ENCODE measurements around the gene KPNA6. TPM values are rescaled to one million over a fixed set of nuclear protein-coding genes. Genes with fewer than 3 reads are reported as not detected.
"Not testable (repeated sequence)": the region's sequence is repeated elsewhere in the genome, so short reads cannot be mapped to it uniquely, and the experiment has no call there.

KPNA6 gene
- 53.4 TPM for polyA plus RNA-seq (2013, experiment 1 of 4)
- 63.0 TPM for polyA plus RNA-seq (2013, experiment 2 of 4)
- polyA plus RNA-seq (2013, experiment 3 of 4), result 30.4 TPM
- 34.2 TPM for polyA plus RNA-seq (2013, experiment 4 of 4)

DNA sequence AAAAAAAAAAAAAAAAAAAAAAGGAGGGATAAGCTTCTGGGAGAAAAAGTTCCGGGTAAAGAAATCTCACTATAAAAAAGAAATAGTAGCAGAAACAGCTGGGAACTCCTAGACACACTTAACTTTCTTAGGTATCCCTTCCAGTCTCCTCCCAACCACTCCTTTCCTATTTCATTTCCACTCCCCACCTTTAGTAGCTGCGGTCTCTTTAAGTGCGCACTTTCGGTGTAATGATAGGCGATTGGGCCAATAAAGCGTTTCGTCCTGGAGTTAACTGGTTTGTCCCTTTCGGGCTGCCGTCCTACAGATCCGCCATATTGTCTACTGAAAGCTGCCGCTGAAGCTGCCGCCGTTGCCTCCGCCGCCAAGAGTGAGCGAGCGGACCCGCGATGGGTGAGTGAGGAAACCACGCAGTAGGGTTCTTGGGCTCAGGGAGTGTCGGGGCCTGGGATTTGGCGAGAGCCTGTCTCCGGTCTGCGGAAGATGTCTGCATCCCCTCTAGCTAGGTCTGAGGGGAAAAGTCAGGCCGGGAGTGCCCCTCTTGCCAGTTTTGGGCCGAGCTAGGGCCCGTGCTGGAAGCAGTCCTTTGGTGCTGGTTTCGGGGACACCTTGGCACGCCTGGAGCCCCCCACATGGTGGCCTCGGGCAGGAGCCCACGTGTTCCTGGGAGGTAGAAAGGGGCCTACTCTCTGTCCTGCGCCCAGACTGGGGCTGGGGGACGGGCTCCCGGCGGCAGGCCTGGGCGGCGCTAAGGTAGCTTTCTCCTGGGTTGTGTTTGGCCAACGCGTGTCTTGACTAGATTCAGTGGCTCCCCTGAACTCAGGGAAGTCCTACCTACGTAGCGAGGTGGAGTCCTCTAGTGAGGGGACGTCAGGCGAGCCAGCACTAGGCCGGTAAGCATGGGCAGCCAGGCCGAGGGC is at the start of gene KPNA6:
Gene KPNA6, plus strand, starts transcription at position 315 of the 920 bp plus-strand sequence. Its CDS starts 75 bp downstream, at position 390.
- Histone ChIP-seq H3K4me1 (ENCODE audit: control insufficient read depth, insufficient read depth, low read length) (no peaks in the 10 kb centered on the region), H3K27ac (ENCODE audit: insufficient read depth, low read depth, low read length, poor library complexity, severe bottlenecking) (peak within 1 kb of the TSS; percentile 47), H3K4me3 (ENCODE audit: insufficient read depth, low read depth, low read length) (peak within 1 kb of the TSS; percentile 87), H3K27me3 (ENCODE audit: control insufficient read depth, insufficient read depth, low read length, poor library complexity, severe bottlenecking) (no peaks in the 10 kb centered on the region), H3K36me3 (ENCODE audit: control insufficient read depth, insufficient read depth, low read length) (no peaks in the 10 kb centered on the region), H3K9me3 (ENCODE audit: control insufficient read depth, low read length) (no peaks in the 10 kb centered on the region)
- 0 to 1% methylated on average over 44 to 45 of the region's 45 CpGs for WGBS, 2 experiments

DNA sequence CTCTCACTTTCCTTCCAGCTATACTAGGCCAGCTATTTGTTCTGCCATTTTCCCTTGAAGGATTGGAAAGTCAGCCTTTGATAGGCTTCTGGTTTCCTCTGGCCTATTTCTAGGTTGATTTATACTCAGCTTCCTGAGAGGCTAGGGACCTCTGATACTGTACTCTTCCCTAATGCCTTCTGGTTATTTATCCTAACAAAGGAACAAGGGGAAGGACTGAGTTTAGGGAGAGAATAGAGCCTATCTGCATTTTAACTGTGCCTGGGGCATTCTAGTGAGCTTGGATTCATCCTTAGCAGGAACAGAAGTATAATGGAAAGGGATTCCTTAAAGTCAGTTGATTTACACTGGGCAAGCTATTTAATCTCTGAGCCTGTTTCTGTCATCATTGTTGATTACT is 46.9 kb upstream of the KPNA6 start:
- Histone ChIP-seq H3K27ac (ENCODE audit: insufficient read depth, low read depth, low read length, poor library complexity, severe bottlenecking) (peak overlapping the region; percentile 53), H3K36me3 (ENCODE audit: control insufficient read depth, insufficient read depth, low read length) (peaks cover 40% of the 10 kb centered on the region), H3K4me1 (ENCODE audit: control insufficient read depth, insufficient read depth, low read length) (peaks cover 10% of the 10 kb centered on the region), H3K9me3 (ENCODE audit: control insufficient read depth, low read length) (no peaks in the 10 kb centered on the region), H3K4me3 (ENCODE audit: insufficient read depth, low read depth, low read length) (no peak overlapping the region), H3K27me3 (ENCODE audit: control insufficient read depth, insufficient read depth, low read length, poor library complexity, severe bottlenecking) (no peaks in the 10 kb centered on the region)

DNA sequence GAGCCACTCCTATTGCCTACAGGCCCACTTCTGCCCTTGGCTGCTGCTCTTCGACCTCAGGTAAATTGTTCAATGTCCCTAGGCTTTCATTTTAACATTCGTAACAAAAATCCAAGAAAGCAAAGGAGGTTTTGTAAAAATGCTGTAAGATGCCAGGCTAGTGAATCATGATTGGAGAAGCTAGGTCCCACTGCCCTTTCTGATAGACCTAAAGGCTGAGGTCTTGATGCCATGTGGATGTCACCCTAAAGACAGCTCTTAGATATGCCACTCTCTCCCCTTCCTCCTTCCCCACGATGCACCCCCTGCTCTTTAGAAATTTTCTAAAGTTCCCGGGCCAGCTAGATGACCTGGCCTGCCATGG is 45.0 kb upstream of the KPNA6 start:
- peaks cover 32% of the 10 kb centered on the region for H3K36me3 ChIP-seq (ENCODE audit: control insufficient read depth, insufficient read depth, low read length)

DNA sequence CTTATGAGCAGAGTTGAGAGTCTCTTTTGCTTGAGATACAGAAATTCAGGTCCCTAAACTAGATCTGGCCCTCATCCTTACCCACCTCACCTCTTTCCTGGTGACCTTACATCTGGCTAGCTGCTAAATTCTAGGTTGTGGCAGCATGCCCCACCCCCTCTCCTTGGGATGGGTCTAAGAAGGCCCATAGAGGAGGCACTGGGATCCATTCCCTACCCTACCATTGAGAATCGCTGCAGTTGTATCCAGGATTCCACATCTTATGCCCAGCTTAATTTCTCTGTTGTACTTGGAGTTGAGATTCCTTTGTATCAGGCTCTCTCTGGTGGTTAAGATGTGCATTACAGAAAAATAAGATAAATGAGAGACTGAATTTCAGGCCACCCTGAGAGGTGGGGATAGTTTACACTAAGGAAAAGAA is 44.6 kb upstream of the KPNA6 start:
- peaks cover 10% of the 10 kb centered on the region for H3K4me1 ChIP-seq (ENCODE audit: control insufficient read depth, insufficient read depth, low read length)
- H3K27me3 ChIP-seq (ENCODE audit: control insufficient read depth, insufficient read depth, low read length, poor library complexity, severe bottlenecking), result no peaks in the 10 kb centered on the region
- H3K36me3 ChIP-seq (ENCODE audit: control insufficient read depth, insufficient read depth, low read length), result peaks cover 28% of the 10 kb centered on the region
- no peak overlapping the region for H3K4me3 ChIP-seq (ENCODE audit: insufficient read depth, low read depth, low read length)
- 79 to 80% methylated on average over 1 of the region's 1 CpG for WGBS, 2 experiments
- peak overlapping the region; percentile 86 for H3K27ac ChIP-seq (ENCODE audit: insufficient read depth, low read depth, low read length, poor library complexity, severe bottlenecking)
- no peaks in the 10 kb centered on the region for H3K9me3 ChIP-seq (ENCODE audit: control insufficient read depth, low read length)

More for the DNA sequence above, 45.0 kb upstream of the KPNA6 start:
- Histone ChIP-seq H3K9me3 (ENCODE audit: control insufficient read depth, low read length) (no peaks in the 10 kb centered on the region), H3K4me3 (ENCODE audit: insufficient read depth, low read depth, low read length) (no peak overlapping the region), H3K27ac (ENCODE audit: insufficient read depth, low read depth, low read length, poor library complexity, severe bottlenecking) (peak overlapping the region; percentile 86), H3K27me3 (ENCODE audit: control insufficient read depth, insufficient read depth, low read length, poor library complexity, severe bottlenecking) (no peaks in the 10 kb centered on the region), H3K4me1 (ENCODE audit: control insufficient read depth, insufficient read depth, low read length) (peaks cover 10% of the 10 kb centered on the region)
- WGBS, 2 experiments, result 90 to 93% methylated on average over 4 of the region's 4 CpGs

DNA sequence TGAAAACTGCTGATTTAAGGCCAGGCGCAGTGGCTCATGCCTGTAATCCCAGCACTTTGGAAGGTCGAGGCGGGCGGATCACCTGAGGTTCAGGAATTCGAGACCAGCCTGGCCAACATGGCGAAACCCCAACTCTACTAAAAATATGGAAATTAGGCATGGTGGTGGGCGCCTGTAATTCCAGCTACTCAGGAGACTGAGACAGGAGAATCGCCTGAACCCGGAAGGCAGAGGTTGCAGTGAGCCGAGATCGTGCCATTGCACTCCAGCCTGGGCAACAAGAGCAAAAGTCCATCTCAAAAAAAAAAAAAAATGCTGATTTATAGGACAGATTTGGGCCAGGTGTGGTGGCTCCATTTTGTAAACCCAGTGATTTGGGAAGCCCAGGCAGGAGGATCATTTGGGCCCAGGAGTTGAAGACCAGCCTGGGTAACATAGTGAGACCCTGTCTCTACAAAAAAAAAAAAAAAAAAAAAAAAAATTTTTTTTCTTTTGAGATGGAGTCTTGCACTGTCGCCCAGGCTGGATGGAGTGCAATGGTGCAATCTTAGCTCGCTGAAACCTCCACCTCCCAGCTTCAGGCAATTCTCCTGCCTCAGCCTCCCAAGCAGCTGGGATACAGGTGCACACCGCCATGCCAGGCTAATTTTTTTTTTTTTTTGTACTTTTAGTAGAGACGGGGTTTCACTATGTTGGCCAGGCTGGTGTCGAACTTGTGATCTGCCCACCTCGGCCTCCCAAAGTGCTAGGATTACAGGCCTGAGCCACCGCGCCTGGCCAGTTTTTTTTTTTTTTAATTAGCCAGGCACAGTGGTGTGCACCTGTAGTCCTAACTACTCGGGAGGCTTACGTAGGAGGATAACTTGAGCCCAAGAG is 42.0 kb upstream of the KPNA6 start:
- H3K27ac ChIP-seq (ENCODE audit: insufficient read depth, low read depth, low read length, poor library complexity, severe bottlenecking), result peak overlapping the region; percentile 36
- WGBS, 2 experiments, result 88 to 90% methylated on average over 21 of the region's 21 CpGs
- not testable (repeated sequence) for H3K27me3 ChIP-seq (ENCODE audit: control insufficient read depth, insufficient read depth, low read length, poor library complexity, severe bottlenecking)

DNA sequence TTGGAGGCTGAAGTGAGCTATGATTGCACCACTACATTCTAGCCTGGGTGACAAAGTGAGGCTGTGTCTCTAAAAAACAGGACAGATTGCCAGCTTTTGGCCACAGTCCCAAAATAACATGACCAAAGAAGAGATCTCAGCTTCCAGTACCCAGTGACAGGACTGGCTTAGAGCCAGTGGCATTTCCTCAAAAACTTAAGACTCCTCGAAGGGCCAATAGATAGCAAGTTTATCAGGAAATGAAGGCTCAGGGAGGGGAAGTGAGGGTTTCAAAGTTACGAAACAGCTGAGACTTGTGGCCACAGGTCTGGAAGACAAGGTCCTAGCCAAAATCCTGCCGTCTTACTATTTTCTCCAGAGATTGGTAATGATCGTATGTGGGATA is 41.4 kb upstream of the KPNA6 start:
- no peaks in the 10 kb centered on the region for H3K36me3 ChIP-seq (ENCODE audit: control insufficient read depth, insufficient read depth, low read length)
- no peaks in the 10 kb centered on the region for H3K27me3 ChIP-seq (ENCODE audit: control insufficient read depth, insufficient read depth, low read length, poor library complexity, severe bottlenecking)
- no peak overlapping the region for H3K4me3 ChIP-seq (ENCODE audit: insufficient read depth, low read depth, low read length)
- 87 to 97% methylated on average over 4 of the region's 4 CpGs for WGBS, 2 experiments
- peaks cover 21% of the 10 kb centered on the region for H3K4me1 ChIP-seq (ENCODE audit: control insufficient read depth, insufficient read depth, low read length)
- H3K27ac ChIP-seq (ENCODE audit: insufficient read depth, low read depth, low read length, poor library complexity, severe bottlenecking), result peak overlapping the region; percentile 36
- no peaks in the 10 kb centered on the region for H3K9me3 ChIP-seq (ENCODE audit: control insufficient read depth, low read length)

More for the DNA sequence above, 42.0 kb upstream of the KPNA6 start:
- H3K36me3 ChIP-seq (ENCODE audit: control insufficient read depth, insufficient read depth, low read length); H3K9me3 ChIP-seq (ENCODE audit: control insufficient read depth, low read length); H3K4me3 ChIP-seq (ENCODE audit: insufficient read depth, low read depth, low read length): not testable (repeated sequence)
- peaks cover 21% of the 10 kb centered on the region for H3K4me1 ChIP-seq (ENCODE audit: control insufficient read depth, insufficient read depth, low read length)

DNA sequence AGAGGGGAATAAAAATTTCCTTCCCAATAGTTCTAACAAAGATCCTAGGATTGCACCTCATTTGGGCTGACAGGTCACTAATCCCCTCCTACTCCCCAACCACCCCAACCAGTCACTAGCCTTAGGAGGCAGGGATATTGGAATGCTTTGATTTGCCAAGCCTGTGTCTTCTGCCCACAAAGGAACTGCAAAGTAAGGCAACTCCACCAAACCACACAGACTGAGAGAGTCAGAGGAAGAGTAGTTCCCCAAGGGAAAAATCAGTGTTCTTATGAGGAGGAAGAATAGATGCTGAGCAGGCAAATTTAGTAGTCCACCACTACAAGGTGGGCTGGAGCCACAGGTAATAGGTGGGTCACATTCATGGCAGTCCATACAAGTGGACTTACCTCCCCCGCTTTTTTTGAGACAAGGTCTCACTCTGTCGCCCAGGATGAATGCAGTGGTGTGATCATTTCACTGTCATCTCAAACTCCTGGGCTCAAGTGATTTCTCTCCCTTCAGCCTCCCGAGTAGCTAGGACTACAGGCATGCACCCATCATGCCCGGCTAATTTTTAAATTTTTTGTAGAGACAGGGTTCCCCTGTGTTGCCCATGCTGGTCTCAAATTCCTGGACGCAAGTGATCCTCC is 38.8 kb upstream of the KPNA6 start:
- Histone ChIP-seq H3K36me3 (ENCODE audit: control insufficient read depth, insufficient read depth, low read length) (no peaks in the 10 kb centered on the region), H3K4me1 (ENCODE audit: control insufficient read depth, insufficient read depth, low read length) (peaks cover 10% of the 10 kb centered on the region), H3K27ac (ENCODE audit: insufficient read depth, low read depth, low read length, poor library complexity, severe bottlenecking) (peak overlapping the region; percentile 20), H3K27me3 (ENCODE audit: control insufficient read depth, insufficient read depth, low read length, poor library complexity, severe bottlenecking) (no peaks in the 10 kb centered on the region), H3K9me3 (ENCODE audit: control insufficient read depth, low read length) (no peaks in the 10 kb centered on the region), H3K4me3 (ENCODE audit: insufficient read depth, low read depth, low read length) (no peak overlapping the region)
- WGBS, 2 experiments, result 80 to 85% methylated on average over 5 of the region's 5 CpGs

DNA sequence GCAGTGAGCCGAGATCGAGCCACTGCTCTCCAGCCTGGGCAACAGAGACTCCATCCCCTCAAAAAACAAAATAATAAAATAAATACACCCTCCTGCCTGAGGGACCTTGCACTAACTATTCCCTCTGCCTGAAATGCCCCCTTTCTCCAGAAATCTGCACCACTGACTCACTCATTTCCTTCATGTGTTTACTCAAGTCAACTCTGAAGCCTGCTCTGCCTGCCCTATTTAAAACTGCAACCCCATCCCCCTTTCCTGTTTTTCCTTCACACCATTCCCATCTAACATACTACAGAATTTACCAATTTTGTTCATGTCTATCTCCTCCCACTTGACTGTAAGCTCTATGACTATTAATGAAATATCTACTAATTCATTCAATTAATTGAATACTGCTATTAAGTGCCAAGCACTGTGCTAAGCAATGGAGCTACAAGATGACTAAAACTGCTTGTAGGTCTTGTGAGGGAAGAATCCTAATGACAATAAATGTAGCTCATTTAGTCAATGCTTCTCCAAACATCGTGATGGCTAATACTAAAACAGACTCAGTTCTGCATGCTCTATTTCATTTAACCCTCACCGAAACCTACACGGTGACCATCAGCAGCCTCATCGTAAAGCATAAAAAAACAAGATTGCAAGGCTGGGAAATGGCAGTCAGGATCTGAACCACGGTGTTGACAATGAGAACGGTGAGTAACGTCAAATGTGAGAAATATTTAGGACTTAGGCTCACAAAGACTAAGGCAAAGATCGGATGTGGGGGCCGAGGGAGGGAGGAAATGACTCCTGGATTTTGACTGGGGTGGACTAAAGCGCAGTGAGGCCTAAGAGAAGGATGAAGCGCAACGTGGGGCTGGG is 35.9 kb upstream of the KPNA6 start:
- Histone ChIP-seq H3K36me3 (ENCODE audit: control insufficient read depth, insufficient read depth, low read length) (peaks cover 11% of the 10 kb centered on the region), H3K4me3 (ENCODE audit: insufficient read depth, low read depth, low read length) (peak overlapping the region; percentile 77), H3K27ac (ENCODE audit: insufficient read depth, low read depth, low read length, poor library complexity, severe bottlenecking) (peak overlapping the region; percentile 96), H3K4me1 (ENCODE audit: control insufficient read depth, insufficient read depth, low read length) (peaks cover 10% of the 10 kb centered on the region), H3K9me3 (ENCODE audit: control insufficient read depth, low read length) (no peaks in the 10 kb centered on the region), H3K27me3 (ENCODE audit: control insufficient read depth, insufficient read depth, low read length, poor library complexity, severe bottlenecking) (no peaks in the 10 kb centered on the region)
- WGBS, 2 experiments, result 31 to 32% methylated on average over 14 of the region's 14 CpGs

DNA sequence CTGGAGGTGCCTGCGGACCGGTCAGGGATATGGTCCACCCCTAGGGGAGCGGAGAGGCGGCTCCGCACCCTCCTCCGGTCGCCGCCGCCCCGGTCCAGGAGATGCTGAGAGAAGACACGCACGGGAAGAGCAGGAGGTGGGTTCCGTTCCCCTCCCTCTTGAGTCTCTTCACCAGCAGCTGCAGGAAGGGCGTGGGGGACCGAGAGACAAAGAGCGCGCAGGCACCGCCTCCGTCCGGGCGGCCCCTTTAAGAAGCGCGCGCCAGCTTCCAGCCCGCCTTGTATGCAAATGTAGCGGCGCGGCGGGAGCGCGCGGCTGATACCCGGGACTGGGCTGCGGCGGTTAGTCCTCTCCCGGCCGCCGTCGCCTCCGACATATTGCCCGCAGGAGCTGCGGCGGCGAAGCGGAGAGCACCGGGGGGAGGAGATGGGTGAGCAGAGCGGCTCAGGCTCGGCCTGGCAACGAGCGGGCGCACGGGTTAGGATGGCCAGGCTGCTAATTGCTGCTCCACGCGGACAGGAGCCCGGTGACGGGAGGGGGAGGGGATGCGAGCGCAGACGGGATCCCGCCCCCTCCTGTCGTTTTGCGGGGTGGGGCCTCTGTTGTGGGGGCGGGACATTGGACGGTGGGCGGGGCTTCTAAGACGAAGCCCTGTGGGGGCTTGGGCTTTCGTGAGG is 35.1 kb upstream of the KPNA6 start, which contains the start of gene TMEM39B:
Gene TMEM39B, plus strand, starts transcription at position 318 of the 677 bp plus-strand sequence. Its CDS starts 109 bp downstream, at position 427.
- H3K27ac ChIP-seq (ENCODE audit: insufficient read depth, low read depth, low read length, poor library complexity, severe bottlenecking), result peak within 1 kb of the TSS; percentile 96
- peak within 1 kb of the TSS; percentile 77 for H3K4me3 ChIP-seq (ENCODE audit: insufficient read depth, low read depth, low read length)
- H3K36me3 ChIP-seq (ENCODE audit: control insufficient read depth, insufficient read depth, low read length), result peaks cover 19% of the 10 kb centered on the region
- 1% methylated on average over 67 of the region's 67 CpGs for WGBS, 2 experiments
- H3K4me1 ChIP-seq (ENCODE audit: control insufficient read depth, insufficient read depth, low read length), result peaks cover 10% of the 10 kb centered on the region
- H3K27me3 ChIP-seq (ENCODE audit: control insufficient read depth, insufficient read depth, low read length, poor library complexity, severe bottlenecking), result no peaks in the 10 kb centered on the region
- H3K9me3 ChIP-seq (ENCODE audit: control insufficient read depth, low read length), result no peaks in the 10 kb centered on the region
